ENCODE results near the gene ADAMTS17. TPM values are rescaled to one million over a fixed set of nuclear protein-coding genes. Genes with fewer than 3 reads are reported as not detected.

ADAMTS17 gene
- total RNA-seq, 1 experiment from 2014 or later = 0.15 TPM

- Histone ChIP-seq H3K27ac (ENCODE audit: low read depth, low read length, poor library complexity, severe bottlenecking) (no peak overlapping the region), H3K27me3 (replicated peaks; ENCODE audit: insufficient read depth, low read depth, low read length, poor library complexity) (no peaks in the 10 kb centered on the region), H3K4me1 (ENCODE audit: insufficient read depth, low read length, poor library complexity, severe bottlenecking) (no peaks in the 10 kb centered on the region), H3K4me3 (ENCODE audit: low read depth, low read length, poor library complexity, severe bottlenecking) (no peak overlapping the region), H3K36me3 (ENCODE audit: insufficient read depth, low read length, poor library complexity, severe bottlenecking) (no peaks in the 10 kb centered on the region), H3K9me3 (ENCODE audit: low read depth, low read length, poor library complexity, severe bottlenecking) (peaks cover 7% of the 10 kb centered on the region)
- intact Hi-C loops (cut with micrococcal nuclease; ENCODE audit: unreplicated experiment) = no loop called here
- CTCF ChIA-PET = no interaction called here
- no TSS peak for BruUV-seq (replicated peaks)
- POLR2A ChIA-PET (ENCODE audit: low non-redundant PET) = no interaction called here
- TF ChIP-seq CTCF (conservative IDR thresholded peaks at IDR 0.05; ENCODE audit: low read depth, low read length) (no peak), EZH2 (IDR thresholded peaks at IDR 0.05; ENCODE audit: borderline replicate concordance, low read depth, low read length, poor library complexity, severe bottlenecking) (no peak)
- no peak for DNase-seq (ENCODE audit: low spot score)
Observed at GRCh38 chr15:100095541-100096247, 246.1 kb downstream of the ADAMTS17 start.

- H3K36me3 ChIP-seq (ENCODE audit: insufficient read depth, low read length, poor library complexity, severe bottlenecking) = no peaks in the 10 kb centered on the region
- POLR2A ChIA-PET (ENCODE audit: low non-redundant PET) = no interaction called here
- H3K27me3 ChIP-seq (replicated peaks; ENCODE audit: insufficient read depth, low read depth, low read length, poor library complexity) = no peaks in the 10 kb centered on the region
- TF ChIP-seq EZH2 (IDR thresholded peaks at IDR 0.05; ENCODE audit: borderline replicate concordance, low read depth, low read length, poor library complexity, severe bottlenecking) (no peak), CTCF (conservative IDR thresholded peaks at IDR 0.05; ENCODE audit: low read depth, low read length) (no peak)
- H3K4me3 ChIP-seq (ENCODE audit: low read depth, low read length, poor library complexity, severe bottlenecking) = no peak overlapping the region
- H3K4me1 ChIP-seq (ENCODE audit: insufficient read depth, low read length, poor library complexity, severe bottlenecking) = no peaks in the 10 kb centered on the region
- BruUV-seq (replicated peaks) = no TSS peak
- no peak for DNase-seq (ENCODE audit: low spot score)
- no peak overlapping the region for H3K27ac ChIP-seq (ENCODE audit: low read depth, low read length, poor library complexity, severe bottlenecking)
- H3K9me3 ChIP-seq (ENCODE audit: low read depth, low read length, poor library complexity, severe bottlenecking) = peaks cover 7% of the 10 kb centered on the region
- intact Hi-C loops (cut with micrococcal nuclease; ENCODE audit: unreplicated experiment) = no loop called here
- CTCF ChIA-PET = no interaction called here
Observed at GRCh38 chr15:100094127-100094510, 247.7 kb downstream of the ADAMTS17 start.

DNA sequence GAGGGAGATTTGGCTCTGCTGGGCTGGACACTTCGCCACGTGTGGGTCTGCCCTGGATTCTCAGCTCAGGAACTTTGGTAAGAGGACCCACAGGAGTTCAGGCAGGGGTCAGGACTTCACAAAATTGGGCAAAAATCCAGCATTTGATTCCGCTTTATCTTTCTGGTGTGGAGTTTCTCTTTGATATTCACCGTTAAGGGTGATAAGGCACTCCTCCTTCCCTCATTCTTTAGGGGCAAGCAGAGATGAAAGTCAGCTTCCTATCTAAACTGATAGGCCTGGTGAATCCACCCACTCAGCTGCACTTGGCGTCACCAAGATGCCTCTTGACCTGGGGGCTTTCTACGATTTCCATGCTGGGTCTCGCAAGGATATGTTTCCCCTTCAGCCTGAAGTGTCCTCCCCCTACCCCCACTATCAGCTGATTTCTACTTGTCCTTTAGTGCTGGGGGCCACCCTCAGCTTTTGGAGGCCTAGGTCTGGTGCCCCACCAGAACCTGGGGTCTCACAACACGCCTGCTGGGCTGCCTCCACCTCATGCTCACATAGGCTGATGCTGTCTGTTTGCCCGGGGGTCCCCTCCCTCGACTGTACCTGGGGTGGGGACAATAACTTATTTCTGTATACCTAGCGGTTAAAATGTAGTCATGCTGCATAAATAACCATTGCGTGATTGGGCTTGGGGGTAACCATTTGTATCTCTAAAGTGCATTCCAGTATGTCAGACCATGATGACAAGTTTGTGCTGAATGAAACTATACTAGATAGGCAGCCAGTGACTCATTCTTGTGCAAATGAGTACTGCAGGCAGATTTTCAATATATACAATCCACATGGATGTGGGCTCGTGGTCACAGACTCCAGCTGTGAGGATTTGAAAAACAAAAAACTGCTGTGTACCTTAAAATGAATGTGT is 248.3 kb downstream of the ADAMTS17 start:
- POLR2A ChIA-PET (ENCODE audit: low non-redundant PET) = no interaction called here
- no TSS peak for BruUV-seq (replicated peaks)
- no peak for DNase-seq (ENCODE audit: low spot score)
- Histone ChIP-seq H3K4me3 (ENCODE audit: low read depth, low read length, poor library complexity, severe bottlenecking) (no peak overlapping the region), H3K9me3 (ENCODE audit: low read depth, low read length, poor library complexity, severe bottlenecking) (peaks cover 7% of the 10 kb centered on the region), H3K27me3 (replicated peaks; ENCODE audit: insufficient read depth, low read depth, low read length, poor library complexity) (no peaks in the 10 kb centered on the region), H3K4me1 (ENCODE audit: insufficient read depth, low read length, poor library complexity, severe bottlenecking) (no peaks in the 10 kb centered on the region), H3K27ac (ENCODE audit: low read depth, low read length, poor library complexity, severe bottlenecking) (no peak overlapping the region), H3K36me3 (ENCODE audit: insufficient read depth, low read length, poor library complexity, severe bottlenecking) (no peaks in the 10 kb centered on the region)
- intact Hi-C loops (cut with micrococcal nuclease; ENCODE audit: unreplicated experiment) = no loop called here
- TF ChIP-seq CTCF (conservative IDR thresholded peaks at IDR 0.05; ENCODE audit: low read depth, low read length) (no peak), EZH2 (IDR thresholded peaks at IDR 0.05; ENCODE audit: borderline replicate concordance, low read depth, low read length, poor library complexity, severe bottlenecking) (no peak)
- CTCF ChIA-PET = no interaction called here
